GM15510 (cell line): ENCODE results near the gene MYBL2.
A peak's percentile ranks its signal among the peaks of the same experiment; 100 is the strongest.

ENCODE experiments used
- POLR2A ChIP-seq: IDR thresholded peaks from 3 replicates; pipeline ENCODE4 v1.6.1; 2011; ENCODE audit warnings: borderline replicate concordance; ENCODE audit not compliant: insufficient read length; ENCODE audit errors: extremely low read depth

Gene MYBL2

DNA sequence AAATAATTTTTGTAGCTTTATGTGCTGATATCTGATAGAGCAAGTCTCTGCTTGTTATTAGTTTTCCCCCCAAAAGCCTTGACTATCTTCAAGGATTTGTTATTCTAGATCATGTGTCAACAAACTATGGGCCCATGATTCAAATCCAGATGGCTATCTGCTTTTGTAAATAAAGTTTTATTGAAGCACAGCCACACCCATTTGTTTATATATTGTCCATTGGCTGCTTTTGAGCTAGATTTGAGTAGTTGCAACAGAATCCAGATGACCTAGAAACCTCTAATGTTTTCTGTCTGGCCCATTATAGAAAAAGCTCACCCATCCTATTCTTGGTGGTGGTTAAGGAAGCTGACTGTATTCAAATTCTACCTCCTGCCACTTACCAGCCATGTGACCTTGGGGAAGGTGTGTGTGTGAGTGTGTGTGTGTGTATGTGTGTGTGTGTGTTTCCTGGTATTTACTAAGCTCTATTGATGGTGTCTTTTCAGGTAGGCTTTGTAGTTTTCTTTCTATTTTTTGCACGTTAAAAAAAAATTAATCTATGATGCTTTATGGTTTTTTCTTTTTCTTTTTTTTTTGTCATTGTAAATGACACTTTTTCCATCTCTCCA is 61.2 kb downstream of the MYBL2 start:
- no peak for TF ChIP-seq POLR2A

DNA sequence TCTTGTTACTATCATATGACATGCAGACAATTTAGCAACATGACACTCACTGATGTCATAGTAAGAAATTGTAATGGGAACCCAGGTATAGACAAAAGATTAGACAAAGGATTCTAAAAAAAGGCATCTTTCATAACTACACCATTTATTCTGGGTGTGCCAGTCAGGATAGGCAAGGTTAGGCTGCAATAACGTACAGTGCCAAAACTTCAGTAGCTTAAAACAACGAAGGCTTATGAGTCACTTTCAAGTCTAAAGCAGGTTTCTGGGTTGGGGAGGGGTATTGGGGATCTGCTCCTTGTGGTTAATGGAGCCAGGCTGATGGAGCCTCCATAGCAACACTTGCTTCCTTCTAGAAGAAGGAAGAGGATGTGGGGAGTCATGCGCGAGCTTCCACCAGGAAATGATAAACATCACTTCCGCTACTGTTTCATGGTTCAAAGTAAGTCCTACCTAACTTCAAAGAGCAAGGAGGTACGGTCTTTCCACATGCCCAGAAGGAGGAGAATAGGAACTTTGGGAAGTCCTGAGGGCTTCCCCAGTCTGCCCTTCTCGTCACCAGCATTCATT is 61.9 kb downstream of the MYBL2 start:
- TF ChIP-seq POLR2A, result no peak

DNA sequence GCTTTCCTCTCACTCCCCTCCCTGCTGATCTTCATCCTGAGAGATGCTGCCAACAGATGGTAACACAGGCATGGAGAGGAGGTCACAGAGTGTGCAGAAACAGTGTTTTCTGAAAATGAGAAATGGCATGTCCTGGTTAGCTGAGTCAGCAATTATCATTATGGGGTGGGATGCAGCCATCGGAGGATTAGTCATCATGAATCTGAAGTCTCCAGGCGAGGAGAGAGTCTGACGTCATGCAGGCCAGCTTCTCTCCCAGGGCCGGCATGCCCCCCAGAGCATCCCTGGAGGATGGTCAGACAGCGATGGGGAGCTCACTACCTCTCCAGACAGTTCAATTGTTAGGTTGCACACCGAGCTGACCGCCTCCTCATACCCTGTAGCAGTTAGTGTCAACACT is 64.6 kb downstream of the MYBL2 start:
- no peak for TF ChIP-seq POLR2A

DNA sequence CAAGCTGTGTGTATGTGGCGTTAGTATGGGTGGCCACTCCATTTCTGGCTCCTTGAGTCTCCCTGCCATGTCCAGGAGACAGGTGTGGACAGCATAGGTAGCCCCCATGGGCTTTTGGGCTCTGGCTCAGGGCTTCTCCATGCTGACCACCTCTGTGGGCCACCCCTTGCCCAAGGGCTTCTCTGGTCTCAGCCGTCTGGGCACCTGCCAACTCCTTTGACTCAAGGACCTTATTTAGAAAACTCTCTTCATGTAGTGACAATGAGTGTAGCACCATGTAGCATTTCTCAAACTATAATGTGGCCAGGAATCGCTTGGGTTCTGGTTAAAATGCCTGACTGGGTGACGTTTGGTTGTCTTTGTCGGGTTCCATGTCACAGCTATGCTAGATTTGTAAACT is 65.0 kb downstream of the MYBL2 start:
- TF ChIP-seq POLR2A, result no peak

DNA sequence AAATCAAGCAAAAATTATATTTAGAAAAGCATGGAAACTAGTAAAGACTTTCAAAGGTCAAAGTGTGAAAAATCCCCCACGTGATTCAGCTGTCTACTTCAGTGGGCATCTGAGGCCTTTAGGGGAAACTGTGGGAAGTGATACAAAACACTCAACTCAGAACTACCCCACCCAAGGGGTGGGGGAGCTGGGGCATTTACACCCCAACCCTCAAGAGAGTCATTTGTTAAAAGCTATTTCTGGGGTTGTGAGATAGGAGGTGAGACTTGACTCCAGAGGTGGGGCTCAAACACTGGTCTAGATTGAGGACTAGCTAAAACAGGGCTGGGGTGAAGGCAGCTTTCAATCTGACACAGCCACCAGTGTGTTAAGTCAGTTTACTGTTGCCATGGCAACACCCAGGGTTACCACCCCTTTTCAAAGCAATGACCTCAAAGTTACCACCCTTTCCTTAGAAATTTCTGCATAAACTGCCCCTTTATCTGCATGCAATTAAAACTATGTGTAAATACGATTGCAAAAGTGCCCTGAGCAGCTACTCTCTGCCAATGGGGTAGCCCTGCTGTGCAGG is 69.8 kb downstream of the MYBL2 start:
- no peak for TF ChIP-seq POLR2A

DNA sequence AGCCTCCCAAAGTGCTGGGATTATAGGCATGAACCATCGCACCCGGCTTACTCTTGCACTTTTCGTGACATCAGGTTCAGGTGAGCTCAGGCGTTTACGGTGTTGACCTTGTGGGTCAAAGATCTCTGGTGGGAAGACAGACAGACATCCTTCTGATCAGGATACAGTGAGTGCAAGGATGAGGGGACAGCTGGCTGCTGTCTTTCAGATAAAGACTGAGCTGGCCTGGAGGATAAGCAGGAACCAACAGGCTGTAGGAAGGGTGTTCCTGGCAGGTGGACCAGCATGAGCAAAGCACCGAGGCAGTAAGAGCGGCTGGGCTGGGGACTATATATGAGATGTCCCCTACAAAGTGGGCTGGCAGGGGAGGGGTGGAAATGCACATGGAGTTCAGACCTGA is 71.0 kb downstream of the MYBL2 start:
- no peak for TF ChIP-seq POLR2A

DNA sequence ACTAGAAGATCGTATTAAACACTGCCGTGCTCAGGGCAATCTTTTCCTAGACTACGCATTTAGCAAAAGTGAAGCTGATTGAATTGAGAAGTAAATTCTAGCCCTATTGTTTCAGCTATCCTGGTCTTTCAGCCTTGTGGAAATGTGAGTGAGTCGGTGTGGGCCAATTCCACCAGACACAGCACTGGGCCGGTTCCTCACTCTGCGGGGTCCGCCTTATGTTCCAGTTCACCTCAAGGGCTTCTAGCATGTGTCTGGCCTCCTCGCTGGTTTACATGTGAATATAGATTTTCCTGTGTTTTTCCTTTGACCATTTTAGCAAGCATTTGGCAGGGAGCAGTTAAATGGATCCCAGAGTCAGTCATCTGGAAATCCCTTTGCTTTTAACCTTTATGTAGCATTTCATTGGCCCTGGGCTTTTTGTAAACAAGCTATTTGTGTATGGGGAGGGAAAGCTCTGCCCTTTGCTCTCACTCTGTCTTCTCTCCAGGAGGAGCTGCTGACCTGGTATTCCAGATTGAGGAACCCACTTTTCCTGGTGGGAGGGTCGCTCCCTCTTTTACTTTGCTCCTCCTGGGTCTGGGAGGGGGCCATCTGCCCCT is 72.3 kb downstream of the MYBL2 start:
- no peak for TF ChIP-seq POLR2A

DNA sequence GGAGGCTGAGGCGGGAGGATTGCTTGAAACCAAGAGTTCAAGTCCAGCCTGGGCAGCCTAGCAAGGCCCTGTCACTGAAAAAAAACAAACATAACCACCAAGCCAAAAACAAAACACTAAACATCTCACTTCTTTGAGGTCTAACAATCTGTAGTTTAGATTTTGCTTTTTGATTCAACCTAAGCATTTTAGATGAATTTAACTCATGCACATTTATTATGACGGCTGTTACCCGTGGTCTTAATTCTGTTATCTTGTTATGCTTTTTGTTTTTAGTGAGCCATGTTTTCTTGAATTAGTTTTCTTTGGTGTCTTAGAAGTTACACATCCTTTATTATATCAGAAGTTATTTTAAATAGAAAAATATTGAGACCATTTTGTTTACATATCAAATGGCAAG is 73.7 kb downstream of the MYBL2 start:
- no peak for TF ChIP-seq POLR2A

DNA sequence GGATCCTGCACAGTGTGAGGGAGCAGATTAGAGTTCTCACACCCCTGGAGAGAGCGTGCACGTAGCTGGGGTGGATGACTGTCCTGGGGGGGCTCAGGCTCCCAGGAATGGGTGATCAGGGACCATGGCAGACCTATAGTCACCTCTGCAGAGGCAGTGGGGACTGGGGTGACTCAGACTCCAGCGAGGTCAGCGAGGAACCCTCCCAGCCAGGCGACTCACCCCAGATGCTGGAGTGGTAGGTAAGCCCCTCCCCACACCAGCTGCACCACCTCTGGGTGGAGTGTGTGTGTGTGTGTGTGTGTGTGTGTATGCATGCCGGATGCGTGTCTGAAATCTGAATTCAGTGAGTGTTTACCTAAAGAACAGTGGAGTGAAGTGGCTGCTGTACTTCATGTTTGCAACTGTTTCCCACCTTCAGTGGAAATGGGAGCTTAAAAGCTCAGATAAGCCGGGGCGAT is 77.3 kb downstream of the MYBL2 start:
- no peak for TF ChIP-seq POLR2A

DNA sequence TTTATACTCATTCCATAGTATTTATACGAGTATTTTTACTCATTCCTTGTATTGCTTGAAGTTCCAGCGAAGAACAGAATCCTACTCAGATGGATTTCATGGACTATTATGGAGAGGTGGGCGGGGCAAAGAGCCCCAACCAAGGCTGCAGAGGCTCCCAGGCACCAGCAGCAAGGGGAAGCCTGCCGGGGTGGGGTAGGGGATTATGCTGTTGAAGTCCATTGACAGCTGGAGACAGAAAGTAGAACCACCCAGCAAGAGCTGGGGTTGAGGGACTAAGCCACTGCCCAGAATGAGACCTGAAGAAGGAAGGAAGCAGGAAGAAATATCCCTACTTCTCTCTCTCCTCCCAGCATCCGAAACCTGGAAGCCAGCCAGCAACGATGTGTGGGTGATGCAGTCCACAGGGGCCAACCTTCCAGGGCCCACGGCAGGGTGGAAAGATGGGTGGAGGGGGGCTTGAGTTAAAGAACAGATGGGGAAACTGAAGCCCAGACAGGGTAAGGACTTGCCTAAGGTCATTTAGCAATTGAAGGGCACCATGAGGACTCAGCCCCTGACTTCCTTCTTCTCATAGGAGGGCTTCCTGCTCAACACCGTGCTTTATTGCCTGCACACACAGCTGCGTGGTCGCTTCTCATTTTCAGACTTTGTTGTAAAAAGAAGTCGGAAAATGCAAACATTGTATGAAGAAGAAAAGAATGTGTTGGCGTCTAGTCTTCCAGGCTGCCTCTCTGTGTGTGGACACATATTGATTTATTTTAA is 78.2 kb downstream of the MYBL2 start:
- no peak for TF ChIP-seq POLR2A

DNA sequence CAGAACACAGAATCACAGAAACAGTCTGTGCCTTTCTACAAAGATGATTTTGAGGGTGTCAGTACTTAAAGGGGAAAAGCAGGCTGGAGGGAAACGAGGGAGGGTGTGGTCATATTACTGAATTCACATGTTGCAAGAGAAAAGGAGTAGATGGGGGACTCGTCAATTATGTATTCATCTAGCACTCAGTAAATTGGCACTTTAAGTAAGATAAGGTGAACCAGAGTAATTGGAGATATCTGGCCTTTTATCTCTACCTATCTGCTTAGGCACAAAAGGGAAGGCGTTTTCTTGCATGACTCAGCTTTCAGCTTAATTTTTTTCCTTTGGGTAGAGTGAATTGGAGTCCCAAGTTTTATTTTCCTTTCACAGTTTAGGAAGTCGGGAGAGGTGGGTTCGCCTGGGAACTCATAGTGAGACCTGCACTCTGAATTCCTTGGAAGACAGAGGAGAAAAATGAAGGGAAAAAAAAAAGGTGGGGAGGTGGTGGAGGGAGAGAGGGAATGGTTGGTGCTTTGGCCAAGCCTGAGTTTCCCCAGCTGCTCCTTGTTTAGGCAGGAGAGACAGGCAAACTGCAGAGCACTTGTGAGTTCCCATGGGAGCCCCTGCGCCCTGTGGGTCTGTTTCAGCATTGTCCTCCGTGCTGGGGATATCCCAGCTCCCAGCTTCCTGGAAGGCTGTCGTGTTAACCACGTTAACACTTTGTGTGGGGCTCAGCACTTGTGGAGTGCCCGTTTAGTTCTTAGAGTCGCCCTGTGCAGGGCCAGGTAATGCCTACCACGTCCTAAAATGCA is 79.6 kb downstream of the MYBL2 start:
- TF ChIP-seq POLR2A, result no peak

DNA sequence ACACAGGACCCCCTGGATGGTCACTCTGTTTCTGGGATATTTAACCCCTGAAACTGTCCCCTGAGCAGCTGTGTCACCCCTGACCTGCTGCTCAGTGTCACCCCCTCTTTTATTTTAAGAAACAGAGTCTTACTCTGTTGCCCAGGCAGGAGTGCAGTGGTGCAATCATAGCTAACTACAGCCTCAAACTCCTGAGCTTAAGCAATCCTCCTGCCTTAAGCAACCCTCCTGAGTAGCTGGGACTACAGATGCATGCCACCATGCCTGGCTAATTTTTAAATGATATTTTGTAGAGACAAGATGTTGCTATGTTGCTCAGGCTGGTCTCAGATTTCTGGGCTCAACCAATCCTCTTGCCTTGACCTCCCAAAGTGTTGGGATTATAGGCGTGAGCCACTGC is 81.4 kb downstream of the MYBL2 start:
- TF ChIP-seq POLR2A, result no peak

DNA sequence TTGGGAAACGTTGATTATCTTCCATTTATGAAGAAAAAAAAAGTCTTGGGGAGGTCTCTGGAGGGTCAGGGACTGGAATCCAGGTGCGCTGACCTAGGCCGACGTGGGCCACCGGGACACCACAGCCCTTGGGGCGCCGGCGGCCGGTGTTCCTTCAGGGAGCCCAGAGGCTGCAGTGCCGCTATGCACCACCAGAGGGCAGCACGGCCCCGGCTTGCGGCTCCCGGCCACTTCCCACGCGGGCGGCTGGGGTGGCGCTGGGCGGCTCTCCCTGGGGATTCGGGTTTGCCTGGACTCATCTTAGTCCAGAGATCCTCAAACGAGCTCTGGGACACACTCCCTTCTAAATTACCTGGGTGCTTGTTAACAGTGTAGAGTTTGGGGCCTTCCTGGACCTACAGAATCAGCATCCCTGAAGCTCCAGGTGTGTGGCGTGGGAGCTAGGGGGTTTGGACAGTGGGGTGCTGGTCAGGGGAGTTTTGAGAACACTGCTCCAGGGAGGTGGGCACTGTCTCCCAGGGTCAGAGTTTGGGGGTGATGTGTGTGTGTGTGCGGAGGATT is 82.9 kb downstream of the MYBL2 start:
- TF ChIP-seq POLR2A, result no peak

DNA sequence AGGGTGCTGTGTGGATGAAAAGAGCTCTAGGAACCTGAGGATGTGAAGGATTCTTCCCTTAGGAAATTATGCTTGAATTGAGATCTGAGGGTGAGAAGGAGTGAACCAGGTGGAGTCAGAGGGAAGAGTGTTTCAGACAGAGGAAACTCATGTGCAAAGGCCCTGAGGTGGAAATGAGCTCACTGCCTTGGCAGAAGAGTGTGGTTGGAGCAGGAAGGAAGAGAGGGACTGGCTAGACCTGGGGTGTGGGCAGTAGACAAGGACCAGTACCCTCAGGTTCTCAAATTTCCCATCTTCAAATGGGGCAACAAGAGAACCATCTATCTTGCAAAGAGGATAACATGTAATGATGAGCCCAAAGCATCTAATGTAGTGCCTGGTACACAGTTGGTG is 83.9 kb downstream of the MYBL2 start:
- TF ChIP-seq POLR2A, result peak; percentile 2
